Mucosa of rectum (tissue), 2 donors: ENCODE results near the gene CHRND.
"Not testable (repeated sequence)": the region's sequence is repeated elsewhere in the genome, so short reads cannot be mapped to it uniquely, and the experiment has no call there.

Source experiments
- H3K27ac ChIP-seq, 2 donors: one replicate each; pipeline ENCODE4 v1.7.0; 2013; ENCODE audit warnings: inconsistent platforms in 2 of 2, low read depth in 2 of 2, low read length in 2 of 2
- H3K27me3 ChIP-seq, 2 donors: one replicate each; pipeline ENCODE4 v1.7.0; 2013; ENCODE audit warnings: low read length in 2 of 2; ENCODE audit not compliant: control insufficient read depth in 2 of 2, insufficient read depth in 2 of 2
- H3K36me3 ChIP-seq, 2 donors: one replicate each; pipeline ENCODE4 v1.7.0; 2013; ENCODE audit warnings: low read length in 2 of 2; ENCODE audit not compliant: control insufficient read depth in 2 of 2, insufficient read depth in 2 of 2
- H3K4me1 ChIP-seq, 2 donors: one replicate each; pipeline ENCODE4 v1.7.0; 2013; ENCODE audit warnings: low read length in 2 of 2, mild to moderate bottlenecking in 1 of 2; ENCODE audit not compliant: control insufficient read depth in 2 of 2, insufficient read depth in 2 of 2
- H3K4me3 ChIP-seq, 2 donors: one replicate each; pipeline ENCODE4 v1.7.0; 2013; ENCODE audit warnings: low read length in 2 of 2
- H3K9ac ChIP-seq, 2 donors: one replicate each; pipeline ENCODE4 v1.7.0; 2013; ENCODE audit warnings: low read length in 2 of 2, low read depth in 1 of 2, mild to moderate bottlenecking in 1 of 2
- H3K9me3 ChIP-seq, 2 donors: one replicate each; pipeline ENCODE4 v1.7.0; 2013; ENCODE audit warnings: low read length in 2 of 2; ENCODE audit not compliant: control insufficient read depth in 2 of 2
- donor health status: healthy.
- donor health status: Normal muscosa, but diverticular disease.

CHRND gene

DNA sequence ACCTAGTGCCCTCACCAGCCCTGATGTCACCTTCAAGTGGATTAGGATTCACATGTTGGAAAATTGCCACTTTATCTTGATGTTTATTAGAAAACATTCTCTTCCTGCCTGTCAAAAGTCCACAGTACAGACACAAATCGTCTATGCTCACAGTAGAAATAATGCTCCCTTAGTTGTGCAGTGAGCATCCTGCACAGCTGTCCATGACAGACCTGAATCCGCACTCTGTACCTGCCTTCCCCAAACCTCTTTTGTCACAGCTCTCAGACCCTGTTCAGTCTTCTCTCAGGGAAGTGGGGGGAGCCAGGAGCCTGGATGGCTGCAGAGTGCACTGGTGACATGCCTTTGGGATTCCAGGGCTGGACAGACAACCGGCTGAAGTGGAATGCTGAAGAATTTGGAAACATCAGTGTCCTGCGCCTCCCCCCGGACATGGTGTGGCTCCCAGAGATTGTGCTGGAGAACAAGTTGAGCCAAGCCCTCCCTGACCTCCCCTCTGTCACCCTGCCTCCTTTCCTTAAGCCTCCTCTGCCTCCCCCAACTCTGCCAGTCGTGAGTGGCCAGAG, 2.0 kb downstream of the CHRND start:
- Histone ChIP-seq H3K27me3 (peaks cover 12 to 14% of the 10 kb centered on the region in 2 donors), H3K9me3 (no peaks in the 10 kb centered on the region), H3K4me3 (no peak overlapping the region), H3K9ac (no peak overlapping the region), H3K27ac (no peak overlapping the region), H3K36me3 (no peaks in the 10 kb centered on the region), H3K4me1 (no peaks in the 10 kb centered on the region)

DNA sequence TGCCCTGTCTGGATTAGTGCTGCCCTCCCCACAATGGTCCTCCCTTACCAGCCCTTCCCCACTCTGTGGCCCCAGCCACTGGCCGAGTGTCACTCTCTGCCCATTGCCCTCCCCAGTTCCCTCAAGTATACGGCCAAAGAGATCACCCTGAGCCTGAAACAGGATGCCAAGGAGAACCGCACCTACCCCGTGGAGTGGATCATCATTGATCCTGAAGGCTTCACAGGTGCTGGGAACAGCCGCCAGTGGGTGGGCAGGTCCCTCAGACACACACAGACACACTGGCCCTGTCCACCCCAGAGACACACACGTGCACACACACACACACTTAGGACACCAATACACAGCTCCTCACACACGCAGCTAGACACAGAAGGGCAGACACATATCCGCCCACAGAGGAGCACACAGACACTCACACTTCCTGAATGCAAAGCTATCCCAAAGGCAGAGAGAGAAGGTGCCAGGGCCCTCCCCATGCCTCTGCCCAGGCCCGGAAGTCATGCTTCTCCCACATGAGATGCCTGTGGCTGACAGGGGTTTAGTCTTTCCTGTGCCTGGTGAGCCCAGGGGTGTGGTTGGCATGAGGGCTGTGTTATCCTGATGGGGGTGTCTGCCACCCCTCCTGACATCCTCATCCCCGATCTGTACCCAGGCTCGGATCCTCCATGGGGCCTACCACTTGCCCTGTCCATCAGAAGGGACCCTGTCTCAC, 2.9 kb downstream of the CHRND start:
- no peak overlapping the region for H3K4me3 ChIP-seq
- H3K36me3 ChIP-seq = no peaks in the 10 kb centered on the region
- H3K9ac ChIP-seq = no peak overlapping the region
- no peaks in the 10 kb centered on the region for H3K9me3 ChIP-seq
- no peak overlapping the region for H3K27ac ChIP-seq
- peaks cover 7 to 11% of the 10 kb centered on the region in 2 donors for H3K27me3 ChIP-seq
- H3K4me1 ChIP-seq = no peaks in the 10 kb centered on the region

DNA sequence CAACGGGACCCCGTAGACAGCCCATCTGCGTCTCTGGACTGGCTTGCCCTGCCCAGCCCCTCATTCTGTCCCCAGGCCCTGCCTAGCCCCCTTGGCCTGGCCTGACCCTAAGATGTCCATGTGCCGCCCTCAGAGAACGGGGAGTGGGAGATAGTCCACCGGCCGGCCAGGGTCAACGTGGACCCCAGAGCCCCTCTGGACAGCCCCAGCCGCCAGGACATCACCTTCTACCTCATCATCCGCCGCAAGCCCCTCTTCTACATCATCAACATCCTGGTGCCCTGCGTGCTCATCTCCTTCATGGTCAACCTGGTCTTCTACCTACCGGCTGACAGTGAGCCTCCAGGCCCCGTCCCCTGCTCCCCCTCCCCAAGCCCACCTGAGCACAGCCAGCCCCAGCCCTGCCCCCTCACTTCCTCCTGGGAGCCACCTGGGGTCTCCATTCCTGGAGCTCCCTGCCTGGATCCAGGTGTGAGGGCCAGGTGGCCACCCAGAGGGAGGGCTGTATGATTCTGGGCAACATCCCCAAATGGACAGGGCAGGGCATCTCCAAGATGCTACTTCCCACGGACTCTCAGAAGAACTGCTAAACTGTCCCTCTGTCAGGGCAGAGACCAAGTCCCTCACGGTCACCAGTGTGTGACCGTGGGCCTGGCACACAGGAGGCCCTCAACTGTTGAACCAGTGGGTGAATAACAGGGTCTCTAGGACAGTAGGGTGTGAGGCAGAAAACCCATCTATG, 4.0 kb downstream of the CHRND start:
- Histone ChIP-seq H3K4me1 (no peaks in the 10 kb centered on the region), H3K27ac (no peak overlapping the region), H3K9ac (no peak overlapping the region), H3K9me3 (no peaks in the 10 kb centered on the region), H3K27me3 (peaks cover 0 to 4% of the 10 kb centered on the region in 2 donors), H3K4me3 (no peak overlapping the region), H3K36me3 (no peaks in the 10 kb centered on the region)

DNA sequence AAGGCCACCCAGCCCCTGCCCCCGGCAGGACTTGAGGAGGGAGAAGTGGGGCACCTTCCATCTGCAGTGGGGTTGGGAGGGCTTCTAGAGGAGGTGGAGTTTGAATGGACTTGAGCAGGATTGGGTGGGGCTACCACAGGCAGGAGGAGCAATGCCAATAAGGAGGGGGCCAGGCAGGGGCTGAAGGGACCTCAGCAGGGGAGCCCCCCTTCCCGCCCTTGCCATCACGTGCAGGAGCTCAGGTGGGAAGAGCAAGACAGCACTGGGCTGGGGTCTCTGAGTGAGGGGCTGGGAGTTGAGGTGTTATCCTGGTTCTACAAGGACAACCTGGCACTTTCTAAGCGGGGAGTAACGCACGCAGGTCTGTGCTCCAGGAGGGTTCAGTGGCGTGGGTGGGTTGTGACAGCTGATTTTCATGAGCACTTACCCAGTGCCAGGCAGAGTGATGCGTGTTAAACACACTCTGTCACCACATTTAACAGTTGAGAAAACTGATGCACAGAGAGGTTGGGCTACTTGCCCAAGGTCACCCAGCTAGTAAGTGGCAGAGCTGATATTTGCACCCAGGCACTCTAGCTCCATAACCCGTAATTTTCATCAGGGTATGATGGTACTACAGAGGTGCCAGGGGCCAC, 4.8 kb downstream of the CHRND start:
- Histone ChIP-seq H3K9ac (no peak overlapping the region), H3K27me3 (peaks cover 0 to 4% of the 10 kb centered on the region in 2 donors), H3K9me3 (no peaks in the 10 kb centered on the region), H3K4me1 (no peaks in the 10 kb centered on the region), H3K36me3 (no peaks in the 10 kb centered on the region), H3K27ac (no peak overlapping the region), H3K4me3 (no peak overlapping the region)

DNA sequence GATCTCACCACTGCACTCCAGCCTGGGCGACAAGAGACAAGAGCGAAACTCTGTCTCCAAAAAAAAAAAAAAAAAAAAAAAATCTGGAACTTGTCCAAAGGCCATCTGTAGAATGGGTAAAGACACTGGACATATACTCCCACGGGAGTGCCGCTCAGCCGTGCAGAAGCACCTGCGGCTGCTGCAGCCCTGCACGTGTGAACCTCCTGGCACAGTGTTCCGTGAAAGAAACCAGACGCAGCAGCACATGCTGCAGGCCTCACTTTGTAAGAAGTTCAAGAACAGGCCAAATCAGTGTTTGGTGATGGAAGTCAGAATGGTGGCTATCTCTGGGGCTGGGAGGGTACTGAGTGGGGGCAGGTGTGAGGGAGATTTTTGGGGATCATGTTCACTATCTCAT, 6.5 kb downstream of the CHRND start:
- Histone ChIP-seq H3K27me3 (peaks cover 0 to 4% of the 10 kb centered on the region in 2 donors), H3K36me3 (no peaks in the 10 kb centered on the region), H3K4me1 (no peaks in the 10 kb centered on the region), H3K9me3 (peaks cover 0 to 3% of the 10 kb centered on the region in 2 donors), H3K4me3 (no peak overlapping the region), H3K27ac (no peak overlapping the region), H3K9ac (no peak overlapping the region)

DNA sequence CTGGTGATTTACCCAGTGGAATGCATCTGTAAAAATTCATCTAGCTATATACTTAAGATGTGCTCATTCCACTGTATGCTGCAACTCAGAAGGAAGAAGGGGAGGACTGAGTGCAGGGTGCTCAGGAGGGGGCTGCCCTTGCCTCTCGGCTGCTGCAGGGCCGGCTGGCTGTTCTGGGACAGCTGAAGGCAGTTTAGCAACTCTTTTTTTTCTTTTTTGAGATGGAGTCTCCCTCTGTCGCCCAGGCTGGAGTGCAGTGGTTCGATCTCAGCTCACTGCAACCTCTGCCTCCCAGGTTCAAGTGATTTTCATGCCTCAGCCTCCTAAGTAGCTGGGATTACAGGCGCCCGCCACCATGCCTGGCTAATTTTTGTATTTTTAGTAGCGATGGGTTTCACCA, 6.9 kb downstream of the CHRND start:
- H3K9ac ChIP-seq, H3K27me3 ChIP-seq, H3K27ac ChIP-seq: not testable (repeated sequence)

DNA sequence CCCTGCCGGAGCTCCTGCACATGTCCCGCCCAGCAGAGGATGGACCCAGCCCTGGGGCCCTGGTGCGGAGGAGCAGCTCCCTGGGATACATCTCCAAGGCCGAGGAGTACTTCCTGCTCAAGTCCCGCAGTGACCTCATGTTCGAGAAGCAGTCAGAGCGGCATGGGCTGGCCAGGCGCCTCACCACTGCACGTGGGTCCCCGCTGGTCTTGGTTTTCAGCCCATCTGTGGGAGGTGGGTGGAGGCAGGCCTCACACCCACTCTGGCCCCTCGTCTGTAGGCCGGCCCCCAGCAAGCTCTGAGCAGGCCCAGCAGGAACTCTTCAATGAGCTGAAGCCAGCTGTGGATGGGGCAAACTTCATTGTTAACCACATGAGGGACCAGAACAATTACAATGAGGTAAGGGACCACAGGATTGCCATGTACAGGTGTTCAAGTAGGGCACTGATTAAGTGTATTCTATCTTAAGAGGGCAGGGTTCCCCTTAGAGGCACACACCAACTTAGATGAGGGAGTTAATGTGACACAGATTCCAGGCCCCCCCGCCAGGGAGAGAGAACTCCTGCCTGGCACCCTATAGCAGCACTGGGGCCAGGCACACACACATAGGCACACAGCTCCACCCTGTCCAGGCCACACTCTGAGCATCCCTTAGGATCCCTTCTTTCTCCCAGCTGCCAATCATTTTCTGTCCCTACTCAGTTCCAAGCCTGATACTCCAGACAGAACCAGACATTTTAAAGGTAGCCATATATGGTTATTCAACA, 8.2 kb downstream of the CHRND start:
- no peaks in the 10 kb centered on the region for H3K4me1 ChIP-seq
- no peak overlapping the region for H3K9ac ChIP-seq
- peaks cover 2% of the 10 kb centered on the region in 2 donors for H3K27me3 ChIP-seq
- no peaks in the 10 kb centered on the region for H3K36me3 ChIP-seq
- H3K27ac ChIP-seq = no peak overlapping the region
- H3K4me3 ChIP-seq = no peak overlapping the region
- peaks cover 0 to 3% of the 10 kb centered on the region in 2 donors for H3K9me3 ChIP-seq

More for the DNA sequence above, 6.9 kb downstream of the CHRND start:
- H3K9me3 ChIP-seq, H3K4me1 ChIP-seq, H3K4me3 ChIP-seq, H3K36me3 ChIP-seq: not testable (repeated sequence)

DNA sequence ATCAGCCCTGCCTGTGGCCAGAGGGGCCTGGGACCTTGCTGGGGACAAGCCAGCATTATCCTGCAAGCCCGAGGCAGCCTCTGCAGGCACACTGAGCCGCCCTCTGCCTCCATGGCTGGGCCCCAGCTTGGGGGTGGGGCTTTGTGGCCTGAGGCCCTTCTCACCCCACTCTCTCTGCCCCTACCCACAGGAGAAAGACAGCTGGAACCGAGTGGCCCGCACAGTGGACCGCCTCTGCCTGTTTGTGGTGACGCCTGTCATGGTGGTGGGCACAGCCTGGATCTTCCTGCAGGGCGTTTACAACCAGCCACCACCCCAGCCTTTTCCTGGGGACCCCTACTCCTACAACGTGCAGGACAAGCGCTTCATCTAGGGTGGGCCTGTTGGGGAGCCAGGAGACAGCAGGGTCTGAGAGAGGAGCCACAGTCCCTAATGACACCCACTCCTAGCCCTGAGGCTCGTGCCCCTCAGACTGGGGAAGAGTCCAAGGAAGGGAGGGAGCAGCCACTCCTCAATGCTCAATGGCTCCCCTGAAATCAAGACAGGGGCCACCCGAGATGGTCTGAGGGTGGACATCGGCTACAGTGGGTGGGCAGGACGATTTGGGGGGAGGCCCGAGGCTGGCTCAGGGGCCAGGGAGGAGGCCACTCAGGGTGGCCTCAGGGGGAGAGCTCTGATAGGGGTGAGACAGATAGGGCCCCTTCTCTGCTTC, 9.1 kb downstream of the CHRND start:
- Histone ChIP-seq H3K36me3 (no peaks in the 10 kb centered on the region), H3K4me3 (no peak overlapping the region), H3K9me3 (peaks cover 0 to 3% of the 10 kb centered on the region in 2 donors), H3K9ac (no peak overlapping the region), H3K4me1 (no peaks in the 10 kb centered on the region), H3K27me3 (peaks cover 5% of the 10 kb centered on the region in 2 donors), H3K27ac (no peak overlapping the region)

DNA sequence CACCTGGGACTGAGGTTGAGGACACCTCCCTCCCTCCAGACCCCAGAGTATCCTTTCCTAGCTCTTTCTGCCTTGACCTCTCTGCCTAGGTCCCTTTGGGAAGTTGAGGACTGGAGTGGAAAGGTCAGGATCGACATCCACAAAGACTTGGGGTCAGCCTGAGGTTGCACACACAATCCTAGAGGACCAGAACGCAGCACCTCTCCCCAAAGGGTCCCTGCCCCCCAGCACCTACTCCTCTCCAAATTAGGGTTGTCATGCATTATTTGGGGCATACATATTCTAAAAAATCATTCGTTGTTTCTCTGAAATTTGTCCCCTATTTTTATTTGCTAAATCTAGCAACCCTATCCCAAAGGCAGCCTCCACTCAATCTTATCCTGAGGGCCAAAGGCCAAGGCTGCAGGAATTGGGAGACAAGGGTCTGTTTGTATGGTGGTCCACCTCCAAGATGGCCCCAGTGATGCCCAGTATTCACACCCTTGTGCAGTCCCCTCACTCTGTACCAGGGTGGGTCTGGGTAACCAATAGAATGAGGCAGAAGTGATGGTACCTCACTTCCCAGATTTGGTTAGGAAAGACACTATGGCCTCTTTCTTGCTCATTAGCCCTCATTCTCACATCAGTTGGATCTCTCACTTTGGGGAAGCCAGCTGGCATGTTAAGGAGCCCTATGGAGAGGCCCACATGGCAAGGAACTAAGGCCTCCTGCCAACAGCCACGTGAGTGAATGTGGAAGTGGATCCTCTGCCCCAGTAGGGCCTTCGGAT, 10.0 kb downstream of the CHRND start:
- H3K27ac ChIP-seq = no peak overlapping the region
- H3K9me3 ChIP-seq = peaks cover 0 to 3% of the 10 kb centered on the region in 2 donors
- no peaks in the 10 kb centered on the region for H3K36me3 ChIP-seq
- H3K4me3 ChIP-seq = no peak overlapping the region
- H3K27me3 ChIP-seq = peaks cover 5 to 6% of the 10 kb centered on the region in 2 donors
- no peak overlapping the region for H3K9ac ChIP-seq
- no peaks in the 10 kb centered on the region for H3K4me1 ChIP-seq
